Neural progenitor cell (in vitro differentiated cells): ENCODE data around the gene ANKS1B.

ENCODE experiments used
- CTCF ChIP-seq: fragments of 200-600 bp; sonication (generic); IDR thresholded peaks from 2 replicates; pipeline ENCODE4 v1.5.1; 2017; ENCODE audit warnings: antibody characterized with exemption, mild to moderate bottlenecking
- EZH2phosphoT487 ChIP-seq: fragments of 200-600 bp; sonication (generic); IDR thresholded peaks from 2 replicates; pipeline ENCODE4 v1.6.1; 2017; ENCODE audit warnings: antibody characterized with exemption

GRCh38 chr12:98796745-98797144 is 1188.0 kb downstream of the ANKS1B start:
- TF ChIP-seq CTCF, result no peak
- no peak for TF ChIP-seq EZH2phosphoT487
